Stimulated activated CD8-positive, alpha-beta memory T cell treated with anti-CD3 and anti-CD28 coated beads, Interleukin-2, amount 100 ng/mL, for 48 hours (primary cell): ENCODE results near the gene SREBF1.

Experiments
- DNase-seq, 2 donors: peaks; one replicate each; pipeline ENCODE4 v3.0.0-alpha.2; 2020; ENCODE audit warnings: low read depth in 2 of 2

Gene SREBF1

DNA sequence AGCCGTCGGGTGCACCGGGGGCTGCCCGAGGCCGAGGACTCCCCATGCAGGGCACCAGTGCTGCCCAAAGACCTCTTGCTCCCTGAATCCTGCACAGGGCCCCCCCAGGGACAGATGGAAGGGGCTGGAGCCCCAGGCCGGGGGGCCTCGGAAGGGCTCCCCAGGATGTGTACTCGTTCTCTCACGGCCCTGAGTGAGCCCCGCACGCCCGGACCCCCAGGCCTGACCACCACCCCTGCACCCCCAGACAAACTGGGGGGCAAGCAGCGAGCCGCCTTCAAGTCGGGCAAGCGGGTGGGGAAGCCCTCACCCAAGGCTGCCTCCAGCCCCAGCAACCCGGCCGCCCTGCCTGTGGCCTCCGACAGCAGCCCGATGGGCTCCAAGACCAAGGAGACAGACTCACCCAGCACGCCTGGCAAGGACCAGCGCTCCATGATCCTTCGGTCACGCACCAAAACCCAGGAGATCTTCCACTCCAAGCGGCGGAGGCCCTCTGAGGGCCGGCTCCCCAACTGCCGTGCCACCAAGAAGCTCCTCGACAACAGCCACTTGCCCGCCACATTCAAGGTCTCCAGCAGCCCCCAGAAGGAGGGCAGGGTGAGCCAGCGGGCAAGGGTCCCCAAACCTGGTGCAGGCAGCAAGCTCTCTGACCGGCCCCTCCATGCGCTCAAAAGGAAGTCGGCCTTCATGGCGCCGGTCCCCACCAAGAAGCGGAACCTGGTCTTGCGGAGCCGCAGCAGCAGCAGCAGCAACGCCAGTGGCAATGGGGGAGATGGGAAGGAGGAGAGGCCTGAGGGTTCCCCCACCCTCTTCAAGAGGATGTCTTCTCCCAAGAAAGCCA lies 40.6 kb downstream of the SREBF1 start:
- no peak for DNase-seq

- DNase-seq, result no peak
These were observed 41.5 kb downstream of the SREBF1 start for GRCh38 chr17:17795296-17795695.

GRCh38 chr17:17794382-17794781 lies 42.4 kb downstream of the SREBF1 start:
- no peak for DNase-seq

- DNase-seq, result no peak
These were observed 43.2 kb downstream of the SREBF1 start for GRCh38 chr17:17793378-17794214.

DNA sequence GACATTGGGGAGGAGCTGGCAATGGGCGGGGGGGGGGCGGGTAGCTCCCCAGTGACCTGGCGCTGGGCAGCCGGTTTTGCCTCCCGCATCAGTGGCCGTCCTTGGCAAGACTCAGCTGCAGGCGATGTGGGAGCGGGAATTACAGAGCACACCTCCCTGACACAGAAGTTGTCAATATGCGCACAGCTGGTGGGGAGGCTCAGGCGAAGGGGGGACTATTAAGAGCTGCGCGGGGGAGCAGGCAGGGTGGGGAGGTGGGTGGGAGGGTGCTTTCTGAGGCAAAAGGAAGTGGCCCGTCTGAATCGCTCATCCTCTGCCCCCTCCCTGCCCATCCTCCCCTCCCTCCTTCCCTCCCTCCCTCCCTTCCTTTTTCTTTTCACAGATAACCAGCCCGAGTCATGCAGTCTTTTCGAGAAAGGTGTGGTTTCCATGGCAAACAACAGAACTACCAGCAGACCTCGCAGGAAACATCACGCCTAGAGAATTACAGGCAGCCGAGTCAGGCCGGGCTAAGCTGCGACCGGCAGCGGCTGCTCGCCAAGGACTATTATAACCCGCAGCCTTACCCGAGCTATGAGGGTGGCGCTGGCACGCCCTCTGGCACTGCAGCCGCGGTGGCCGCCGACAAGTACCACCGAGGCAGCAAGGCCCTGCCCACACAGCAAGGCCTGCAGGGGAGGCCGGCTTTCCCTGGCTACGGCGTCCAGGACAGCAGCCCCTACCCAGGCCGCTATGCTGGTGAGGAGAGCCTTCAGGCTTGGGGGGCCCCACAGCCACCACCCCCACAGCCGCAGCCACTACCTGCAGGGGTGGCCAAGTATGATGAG lies 44.0 kb downstream of the SREBF1 start:
- peak in 1 of 2 donors; percentile 23 for DNase-seq

DNA sequence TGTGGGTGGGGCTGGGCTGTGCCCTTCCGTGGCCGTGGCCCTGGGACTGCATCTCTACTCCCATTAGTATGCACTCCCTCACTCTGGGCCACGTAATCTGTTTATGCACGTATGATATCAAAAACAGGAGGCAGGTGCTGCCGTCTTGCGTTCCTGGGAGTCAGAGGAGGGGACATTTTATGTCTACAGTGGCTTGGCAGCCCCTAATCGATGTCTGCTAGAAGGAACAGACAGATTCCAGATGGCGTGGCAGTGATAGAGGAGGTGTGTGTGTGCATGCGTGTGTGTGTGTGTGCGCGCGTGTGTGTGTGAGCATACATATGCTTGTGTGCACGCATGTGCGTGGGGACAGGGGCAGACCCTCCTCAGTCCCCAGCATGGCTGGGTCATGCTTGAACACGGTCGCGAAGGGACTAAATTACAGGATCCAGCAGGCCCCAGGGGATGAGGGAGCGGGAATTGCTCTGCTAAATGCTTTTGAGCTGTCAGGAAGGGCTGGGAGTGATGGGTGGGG lies 44.7 kb downstream of the SREBF1 start:
- DNase-seq, result no peak

DNA sequence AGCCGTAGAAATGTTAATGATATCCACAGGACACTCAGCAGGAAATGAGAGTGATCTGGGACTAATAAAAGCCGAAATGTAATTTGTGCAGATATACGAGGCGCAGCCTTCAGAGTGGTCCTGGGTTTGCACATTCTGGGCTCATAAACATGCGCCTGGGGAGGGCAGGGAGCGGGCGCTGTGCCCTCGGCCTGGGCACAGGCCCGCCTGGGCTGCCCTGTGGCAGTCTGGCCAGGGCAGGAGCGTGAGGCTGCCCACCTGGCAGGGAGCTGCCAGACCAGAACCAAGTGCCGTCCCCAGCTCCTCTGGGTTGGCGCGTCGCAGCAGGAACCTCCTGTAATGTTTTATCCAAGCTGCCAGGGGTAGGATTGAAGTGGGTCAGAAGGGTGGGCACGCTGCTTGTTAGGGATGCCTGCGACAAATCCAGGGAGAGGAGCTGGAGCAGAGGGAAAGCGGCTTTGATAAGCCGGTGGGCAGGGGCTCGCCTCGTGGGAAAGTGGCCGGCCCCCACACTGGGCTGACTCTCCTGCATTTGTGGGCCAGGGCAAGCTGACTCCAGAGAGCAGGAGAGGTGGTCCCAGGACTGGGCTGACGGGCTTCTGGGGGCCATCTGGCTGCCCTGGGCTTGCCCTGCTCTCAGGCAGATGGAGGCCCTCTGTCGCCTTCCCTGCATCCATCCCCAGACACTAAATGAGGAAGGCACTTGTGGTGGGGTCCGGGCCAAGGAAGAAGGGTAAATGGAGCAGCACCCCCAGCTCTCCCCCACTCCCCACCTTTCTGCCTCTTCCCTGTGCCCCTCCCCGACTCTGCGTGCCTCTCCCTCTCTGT lies 45.9 kb downstream of the SREBF1 start:
- no peak for DNase-seq

- DNase-seq, result no peak
These were observed 46.8 kb downstream of the SREBF1 start for GRCh38 chr17:17789828-17790636.

- no peak for DNase-seq
These were observed 47.4 kb downstream of the SREBF1 start for GRCh38 chr17:17789410-17789809.

GRCh38 chr17:17788967-17789366 lies 47.8 kb downstream of the SREBF1 start:
- DNase-seq, result no peak

- DNase-seq, result no peak
These were observed 49.2 kb downstream of the SREBF1 start for GRCh38 chr17:17787568-17787967.

GRCh38 chr17:17786998-17787397 lies 49.8 kb downstream of the SREBF1 start:
- DNase-seq, result no peak

DNA sequence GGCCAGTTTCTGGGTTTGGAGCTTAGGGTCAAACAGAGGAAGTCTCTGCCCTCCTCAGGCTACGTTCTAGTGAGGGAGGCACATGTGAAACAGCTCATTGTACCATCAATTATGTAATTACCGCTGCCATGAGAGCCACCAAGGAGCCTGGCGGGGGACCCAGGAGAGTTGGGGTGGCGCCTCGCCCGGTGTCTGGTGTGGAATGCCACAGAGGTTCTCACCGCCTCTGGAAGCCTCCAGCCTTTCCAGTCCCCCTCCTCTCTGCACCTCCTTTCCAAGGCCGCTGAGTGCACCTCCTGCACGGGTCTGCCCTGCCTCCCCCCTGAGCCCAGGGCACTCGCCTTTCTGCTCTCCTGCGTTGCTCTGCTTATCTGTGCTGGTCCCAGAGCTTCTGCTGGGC lies 51.4 kb downstream of the SREBF1 start:
- DNase-seq, result no peak

- DNase-seq, result no peak
These were observed 52.0 kb downstream of the SREBF1 start for GRCh38 chr17:17784657-17785267.

GRCh38 chr17:17783825-17784656 lies 52.7 kb downstream of the SREBF1 start:
- DNase-seq, result no peak

DNA sequence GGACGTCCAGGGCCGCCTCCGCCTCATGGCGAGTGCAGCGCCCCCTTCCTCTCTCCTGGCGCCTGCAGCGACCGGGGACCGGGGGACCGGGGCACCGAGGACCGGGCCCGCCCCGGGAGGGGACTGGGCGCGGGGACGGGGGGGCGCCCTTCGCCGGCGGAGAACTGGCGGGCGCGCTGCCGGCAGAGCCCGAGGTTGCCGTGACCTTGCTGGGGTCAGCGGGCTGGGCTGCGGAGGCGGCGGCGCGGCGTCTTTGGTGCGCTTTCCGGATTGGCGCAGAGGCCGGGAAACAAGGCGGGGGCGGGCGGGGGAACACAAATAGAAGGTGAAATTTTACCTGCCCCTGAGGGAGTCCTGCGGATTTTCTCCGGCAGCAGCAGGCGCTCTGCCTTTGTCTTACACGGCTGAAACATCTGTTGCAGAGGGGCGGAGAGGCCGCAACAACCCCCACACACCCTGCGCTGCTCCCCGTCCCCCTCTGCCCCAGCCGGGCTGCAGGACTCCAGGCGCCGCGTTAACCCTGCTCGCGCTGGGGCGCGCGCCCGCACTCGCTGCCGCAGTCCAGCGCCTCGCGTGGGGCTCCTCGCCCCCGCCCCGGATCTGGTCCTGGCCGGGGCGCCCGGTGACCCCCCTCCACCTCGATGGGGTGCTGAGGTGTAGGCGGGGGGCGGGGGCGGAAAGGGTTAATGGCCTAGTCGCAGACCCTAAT lies 53.5 kb downstream of the SREBF1 start:
- DNase-seq, result peak; percentile 35 to 56

GRCh38 chr17:17782523-17783115 lies 54.2 kb downstream of the SREBF1 start:
- no peak for DNase-seq
